Stimulated activated CD4-positive, alpha-beta T cell treated with anti-CD3 and anti-CD28 coated beads, Interleukin-4, amount 100 ng/mL, for 48 hours (primary cell): ENCODE measurements around the gene TRMT44.

Experiments used
- DNase-seq, 2 donors: peaks; one replicate each; pipeline ENCODE4 v3.0.0-alpha.2; 2020; ENCODE audit warnings: low read depth in 2 of 2

Gene TRMT44

DNA sequence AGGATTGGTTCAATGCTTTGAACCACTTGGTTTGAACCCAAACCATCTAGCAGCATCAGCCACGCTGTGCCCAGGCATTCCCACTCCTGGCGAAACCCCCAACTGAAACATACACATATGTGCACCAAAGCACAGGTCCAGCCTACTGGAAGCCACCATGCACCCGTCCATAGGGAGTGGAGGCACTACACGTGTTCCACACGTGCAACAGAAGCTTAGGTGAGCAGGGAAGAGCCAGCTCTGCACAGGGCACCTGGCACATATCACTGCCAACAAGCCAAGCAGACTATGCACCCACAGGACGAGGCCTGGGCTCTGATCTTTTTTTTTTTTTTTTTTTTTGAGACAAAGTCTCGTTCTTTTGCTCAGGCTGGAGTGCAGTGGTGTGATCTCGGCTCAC, 73.4 kb downstream of the TRMT44 start:
- DNase-seq: no peak

DNA sequence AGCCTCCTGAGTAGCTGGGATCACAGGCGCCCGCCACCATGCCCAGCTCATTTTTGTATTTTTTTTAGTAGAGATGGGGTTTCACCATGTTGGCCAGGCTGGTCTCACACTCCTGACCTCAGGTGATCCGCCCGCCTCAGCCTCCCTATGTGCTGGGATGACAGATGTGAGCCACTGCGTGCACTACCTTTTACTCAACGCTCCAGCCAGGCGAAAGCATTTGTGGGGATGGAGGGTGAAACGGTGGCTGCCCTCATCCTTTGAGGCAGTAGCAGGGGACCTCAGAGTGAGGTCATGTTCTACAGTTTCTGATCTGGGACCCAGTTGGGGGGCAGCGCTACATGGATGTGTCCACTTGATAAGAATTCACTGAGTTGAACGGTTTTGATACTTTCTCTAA, 73.8 kb downstream of the TRMT44 start:
- no peak for DNase-seq

DNA sequence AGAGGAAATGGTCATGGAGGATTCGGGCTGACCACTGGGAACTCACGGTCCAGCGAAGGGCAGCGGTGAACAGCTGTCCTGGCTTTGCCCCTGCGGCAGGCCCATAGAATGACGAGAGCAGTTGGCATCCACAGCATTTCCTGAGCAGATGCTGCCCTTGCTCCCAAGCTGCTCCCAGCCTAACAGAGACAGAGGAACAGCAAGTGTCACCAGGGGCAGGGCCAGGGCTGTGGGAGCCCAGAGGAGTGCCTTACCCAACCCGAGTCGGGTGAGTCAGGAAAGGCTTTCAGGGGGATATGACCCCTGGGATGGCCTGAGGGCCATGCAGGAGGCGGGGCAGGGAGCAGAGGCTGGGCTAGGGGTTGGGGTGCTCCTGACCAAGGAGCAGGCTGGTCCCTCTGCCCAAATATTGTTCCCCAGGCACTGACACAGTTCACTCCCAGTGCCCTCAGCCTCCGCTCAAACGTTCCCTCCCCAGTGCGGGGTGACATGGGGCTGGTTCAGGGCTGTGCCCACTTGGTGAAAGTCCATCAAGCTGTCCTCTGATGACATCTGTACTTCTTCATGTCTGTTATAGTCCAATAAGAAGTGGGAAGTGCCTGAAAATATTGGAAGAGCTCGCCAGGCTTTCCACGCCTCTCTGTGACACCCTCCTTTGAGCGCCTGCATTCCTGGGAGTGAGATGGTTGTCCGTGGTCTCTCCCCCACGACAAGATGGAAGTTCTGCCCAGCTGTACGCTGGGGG, 74.9 kb downstream of the TRMT44 start:
- DNase-seq: no peak

DNA sequence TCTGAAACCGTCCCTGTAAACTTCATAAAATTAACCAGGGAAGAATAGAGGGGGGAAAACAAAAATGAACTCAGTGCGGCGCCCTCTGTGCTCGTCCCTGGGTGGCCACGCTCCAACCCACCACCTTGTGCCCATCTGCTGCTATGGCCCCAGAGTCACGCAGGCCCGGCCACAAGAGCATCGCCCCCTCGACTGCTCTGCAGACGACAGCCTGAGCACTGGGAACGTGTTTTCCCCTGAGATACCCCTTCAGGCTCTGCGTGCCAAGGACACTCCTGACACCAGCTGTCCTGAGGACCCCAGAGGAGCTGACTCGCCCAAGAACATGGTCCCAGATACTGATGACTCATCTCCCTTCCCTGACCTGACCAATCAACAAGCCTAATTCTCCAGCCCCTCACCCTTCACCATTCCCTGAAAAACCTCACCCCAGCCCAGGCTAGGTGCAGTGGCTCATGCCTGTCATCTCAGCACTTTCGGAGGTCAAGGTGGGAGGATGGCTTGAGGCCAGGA, 75.5 kb downstream of the TRMT44 start:
- no peak for DNase-seq

DNA sequence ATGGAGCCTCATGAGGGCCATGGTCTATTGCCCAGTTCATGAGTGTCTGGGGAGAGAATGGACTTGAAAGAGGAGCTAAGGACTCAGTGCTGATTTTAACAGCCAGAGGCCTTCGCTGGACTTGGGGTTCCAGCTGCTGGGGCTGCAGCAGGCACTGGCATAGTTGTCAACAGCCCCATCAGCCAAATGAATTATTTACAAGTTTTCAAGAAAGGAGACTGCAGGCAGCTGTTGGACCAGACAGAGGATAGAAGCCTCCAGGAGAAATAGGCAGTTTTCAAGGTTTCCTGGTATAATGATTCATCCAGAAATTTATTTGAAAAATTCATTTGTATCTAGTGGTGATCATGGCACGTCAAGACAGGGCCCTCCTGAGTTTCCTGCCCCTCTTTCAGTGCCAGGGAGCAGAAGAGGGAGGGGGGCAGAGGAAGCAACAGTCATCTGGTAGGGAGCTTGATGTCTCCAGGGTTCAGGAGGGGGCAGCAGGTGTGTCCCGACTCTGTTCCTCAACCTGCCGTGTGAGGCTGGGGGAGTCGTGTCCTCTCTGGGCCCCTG, 76.5 kb downstream of the TRMT44 start:
- no peak for DNase-seq

DNA sequence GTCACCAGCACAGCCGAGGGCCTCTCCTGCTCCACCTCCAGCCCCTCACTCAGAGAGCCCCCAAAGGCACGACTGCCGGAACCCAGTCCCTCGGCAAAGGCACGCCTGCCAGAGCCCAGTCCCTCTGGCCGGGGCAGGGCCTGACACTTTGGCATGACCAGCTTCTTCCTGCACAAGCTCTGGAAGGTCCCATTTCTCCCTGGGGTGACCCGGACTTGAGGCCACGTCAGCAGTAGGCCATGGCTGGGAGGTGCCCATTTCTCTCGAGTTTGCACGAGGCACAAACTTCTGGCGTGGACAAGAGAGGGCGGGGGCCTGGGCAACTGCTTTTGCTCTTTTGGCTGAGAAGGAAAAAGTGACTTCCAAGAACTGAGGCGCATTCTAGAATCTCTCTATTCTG, 77.4 kb downstream of the TRMT44 start:
- DNase-seq: no peak

DNA sequence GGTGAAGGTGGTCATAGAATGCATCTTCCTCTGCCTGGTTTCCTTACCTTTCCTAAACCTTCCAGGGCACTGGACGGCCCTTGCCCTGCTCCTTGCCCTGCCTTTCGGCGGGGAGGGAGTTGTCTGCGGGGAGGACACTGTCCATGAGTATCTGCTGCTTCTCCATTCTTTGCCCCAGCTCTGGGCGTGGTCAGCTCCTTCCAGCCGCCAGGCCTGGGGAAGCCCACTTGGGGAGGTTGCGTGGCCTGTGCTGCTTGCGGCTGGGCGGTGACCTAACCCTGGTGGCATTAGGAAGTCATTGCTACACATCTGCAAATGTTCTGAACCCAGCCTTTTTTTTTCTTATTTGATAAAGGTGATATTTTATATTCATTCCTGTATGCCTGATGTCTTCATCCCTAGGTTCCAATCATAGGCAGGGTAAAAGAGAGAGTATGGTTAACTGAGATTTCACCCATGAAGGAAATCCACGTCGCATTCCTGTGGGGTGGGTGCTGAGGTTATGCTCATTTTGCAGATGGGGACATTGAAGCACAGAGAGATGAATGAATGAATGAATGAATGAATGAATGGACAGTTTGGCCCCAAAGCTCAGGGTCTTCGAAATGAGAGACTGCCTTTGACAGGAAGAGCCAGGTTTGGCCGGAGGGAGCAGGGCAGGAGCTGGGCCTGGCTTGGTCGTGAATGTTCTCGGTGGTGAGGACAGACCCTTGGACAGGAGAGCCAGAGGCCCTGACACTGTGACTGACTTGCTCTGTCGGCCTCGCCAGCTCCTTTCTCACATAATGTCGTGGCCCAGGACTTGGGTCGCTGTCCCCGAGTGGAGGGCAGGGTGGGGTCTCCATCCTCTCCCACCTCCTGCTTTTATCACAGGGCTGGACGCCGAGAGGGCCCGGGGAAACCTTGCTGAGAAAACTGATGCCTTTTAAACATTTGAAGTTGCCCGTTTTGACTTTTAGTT, 81.9 kb downstream of the TRMT44 start:
- DNase-seq: no peak

DNA sequence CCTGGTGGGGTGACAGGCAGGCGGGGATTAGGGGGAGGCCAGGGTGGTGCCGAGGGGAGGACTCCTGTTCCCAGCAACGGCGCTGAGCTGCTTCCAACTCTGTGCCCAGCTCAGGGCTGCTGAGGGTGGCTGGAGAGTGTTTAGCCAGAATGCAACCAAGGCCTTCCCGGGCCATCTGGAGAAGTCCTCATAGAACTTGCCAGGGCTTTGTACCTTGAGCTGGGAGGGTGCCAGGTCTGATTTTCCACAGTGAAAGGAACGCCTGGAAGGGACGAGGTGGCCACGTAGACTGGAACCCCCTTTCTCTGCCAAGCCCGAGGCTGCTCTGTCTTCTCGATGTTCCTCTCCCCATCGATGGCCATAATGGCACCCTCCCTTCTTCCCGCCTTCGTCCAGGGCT, 82.6 kb downstream of the TRMT44 start:
- no peak for DNase-seq

DNA sequence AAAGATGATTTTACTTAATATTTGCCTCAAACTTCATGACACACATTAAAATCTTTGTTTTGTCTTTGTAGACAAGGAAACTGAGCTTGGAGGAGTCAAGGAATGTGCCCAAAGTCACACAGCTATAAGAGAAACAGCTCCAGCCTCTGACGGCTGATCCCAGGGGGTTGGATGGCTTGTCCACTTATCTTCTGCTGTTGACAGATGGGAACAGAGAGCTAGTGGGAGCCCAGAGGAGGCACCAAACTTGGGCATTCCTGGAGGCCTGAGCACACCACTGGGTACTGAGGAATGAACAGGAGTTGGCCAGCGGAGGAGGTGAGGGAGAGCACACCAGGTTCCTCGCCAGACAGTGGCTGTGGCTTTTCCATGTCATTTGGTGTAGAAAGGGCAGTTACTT, 83.2 kb downstream of the TRMT44 start:
- DNase-seq: no peak

DNA sequence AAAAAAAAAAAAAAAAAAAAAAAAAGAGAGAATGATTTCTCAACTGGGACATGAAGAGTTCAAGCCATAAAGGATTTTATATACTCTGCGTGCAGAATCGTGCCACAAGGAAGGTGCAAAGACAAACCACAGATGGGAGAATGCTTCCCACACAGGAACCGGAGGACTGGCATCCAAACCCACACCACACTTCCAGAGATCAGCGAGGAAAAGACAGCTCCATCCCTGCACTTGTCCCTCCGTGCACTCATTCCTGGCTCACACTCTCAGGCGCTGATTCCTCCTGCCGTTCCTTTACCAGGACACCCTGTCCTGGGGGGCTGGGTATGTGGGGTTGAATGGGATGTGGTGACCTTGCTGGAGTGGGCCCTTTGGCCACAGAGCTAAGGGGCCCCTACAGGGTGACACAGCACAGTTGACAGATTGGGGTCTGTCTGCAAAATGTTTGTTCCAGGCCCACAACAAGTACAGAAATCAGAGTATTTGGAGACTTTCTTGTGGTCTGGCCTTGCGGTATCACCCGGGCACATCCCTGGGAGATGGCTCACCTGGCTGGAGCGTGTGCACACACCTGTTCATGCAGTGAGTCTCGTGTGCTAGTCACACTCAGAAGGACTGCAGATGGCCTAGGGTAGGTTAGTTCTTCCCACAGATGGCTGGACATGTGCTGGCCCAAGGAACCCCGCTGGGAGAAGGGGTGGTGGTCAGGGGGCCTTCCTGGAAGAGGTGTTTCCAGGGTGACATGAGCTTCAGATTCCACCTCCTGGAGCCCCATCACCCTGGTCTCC, 84.2 kb downstream of the TRMT44 start:
- no peak for DNase-seq

DNA sequence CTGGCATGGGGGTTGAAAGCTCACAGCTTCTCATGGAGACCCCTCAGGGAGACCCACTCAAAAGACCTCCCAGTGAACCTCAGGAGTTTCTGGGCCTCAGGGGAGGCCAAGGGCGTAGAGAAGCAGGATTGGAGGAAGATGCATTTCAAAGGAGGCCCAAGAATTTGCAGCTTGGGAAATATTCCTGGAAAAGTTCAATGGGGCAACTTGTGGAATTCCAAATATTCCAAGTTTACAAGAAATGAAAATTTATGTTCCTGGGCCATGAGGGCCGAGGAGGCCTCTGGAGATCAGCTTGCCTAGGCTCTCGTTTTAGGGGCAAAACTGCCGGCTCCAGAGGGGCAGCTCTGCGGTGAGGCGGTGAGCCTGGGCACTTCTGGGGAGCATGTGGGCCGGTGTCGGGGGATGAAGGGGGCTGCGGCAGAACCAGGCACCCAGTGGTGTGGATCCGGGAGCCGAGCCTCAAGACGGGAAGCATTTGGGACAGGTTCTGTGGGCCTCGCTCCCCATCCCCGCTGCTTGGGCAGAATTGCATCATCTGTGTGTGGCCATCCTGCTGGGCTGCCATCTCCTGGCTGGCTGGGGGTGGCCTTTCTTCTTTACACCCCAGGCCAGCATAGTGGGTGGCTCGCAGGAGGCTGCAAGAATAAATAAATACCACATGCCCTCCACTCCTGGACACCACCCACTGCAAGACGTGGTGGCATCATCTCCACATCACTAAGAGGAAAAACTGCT, 85.0 kb downstream of the TRMT44 start:
- DNase-seq: no peak
